Ectodermal cell (in vitro differentiated cells): ENCODE results near the gene SPNS1.
"Not testable (repeated sequence)": the region's sequence is repeated elsewhere in the genome, so short reads cannot be mapped to it uniquely, and the experiment has no call there.

Experiments
- H3K27ac ChIP-seq: 2 replicates; pipeline ENCODE4 v1.7.0; 2013; ENCODE audit warnings: mild to moderate bottlenecking, low read depth, low read length; ENCODE audit not compliant: insufficient read depth, poor library complexity, severe bottlenecking
- H3K27me3 ChIP-seq: 2 replicates; pipeline ENCODE4 v1.7.0; 2013; ENCODE audit warnings: mild to moderate bottlenecking, low read length; ENCODE audit not compliant: insufficient read depth, control insufficient read depth, poor library complexity, severe bottlenecking
- H3K36me3 ChIP-seq: one replicate; pipeline ENCODE4 v1.7.0; 2013; ENCODE audit warnings: low read length; ENCODE audit not compliant: control insufficient read depth, insufficient read depth
- H3K4me1 ChIP-seq: one replicate; pipeline ENCODE4 v1.7.0; 2013; ENCODE audit warnings: low read length; ENCODE audit not compliant: control insufficient read depth, insufficient read depth
- H3K4me3 ChIP-seq: 2 replicates; pipeline ENCODE4 v1.7.0; 2013; ENCODE audit warnings: low read depth, low read length, control low read depth; ENCODE audit not compliant: insufficient read depth
- H3K9me3 ChIP-seq: 2 replicates; pipeline ENCODE4 v1.7.0; 2013; ENCODE audit warnings: mild to moderate bottlenecking, low read length, moderate library complexity; ENCODE audit not compliant: control insufficient read depth
- WGBS, 2 experiments: methylation state at CpG; one replicate each; pipeline ENCODE4 v1.1.7; 2013; ENCODE audit warnings: missing lambda C conversion rate in 2 of 2; 5-methylcytosine and 5-hydroxymethylcytosine counted together

SPNS1 gene

GRCh38 chr16:28987170-28987853, 12.7 kb downstream of the SPNS1 start:
- Histone ChIP-seq H3K4me1 (no peaks in the 10 kb centered on the region), H3K36me3 (no peaks in the 10 kb centered on the region), H3K4me3 (no peak overlapping the region), H3K9me3 (no peaks in the 10 kb centered on the region), H3K27ac (no peak overlapping the region), H3K27me3 (no peaks in the 10 kb centered on the region)
- 94 to 95% methylated on average over 4 of the region's 4 CpGs for WGBS, 2 experiments

- no peaks in the 10 kb centered on the region for H3K4me1 ChIP-seq
- no peaks in the 10 kb centered on the region for H3K9me3 ChIP-seq
- H3K27ac ChIP-seq: no peak overlapping the region
- no peak overlapping the region for H3K4me3 ChIP-seq
- no peaks in the 10 kb centered on the region for H3K27me3 ChIP-seq
- 92 to 96% methylated on average over 14 of the region's 14 CpGs for WGBS, 2 experiments
- no peaks in the 10 kb centered on the region for H3K36me3 ChIP-seq
Observed at GRCh38 chr16:28989363-28989762, 14.8 kb downstream of the SPNS1 start.

GRCh38 chr16:28990375-28991040, 15.9 kb downstream of the SPNS1 start:
- Histone ChIP-seq H3K4me3 (no peak overlapping the region), H3K9me3 (no peaks in the 10 kb centered on the region), H3K27ac (no peak overlapping the region), H3K4me1 (no peaks in the 10 kb centered on the region), H3K27me3 (no peaks in the 10 kb centered on the region), H3K36me3 (no peaks in the 10 kb centered on the region)
- 95% methylated on average over 11 of the region's 11 CpGs for WGBS, 2 experiments

GRCh38 chr16:28991687-28992086, 17.1 kb downstream of the SPNS1 start:
- WGBS, 2 experiments: 91 to 95% methylated on average over 8 of the region's 8 CpGs
- no peak overlapping the region for H3K4me3 ChIP-seq

GRCh38 chr16:28992496-28992895, 17.9 kb downstream of the SPNS1 start:
- Histone ChIP-seq H3K4me1 (no peaks in the 10 kb centered on the region), H3K36me3 (no peaks in the 10 kb centered on the region), H3K27ac (no peak overlapping the region), H3K4me3 (no peak overlapping the region), H3K27me3 (no peaks in the 10 kb centered on the region), H3K9me3 (no peaks in the 10 kb centered on the region)
- 96 to 98% methylated on average over 10 of the region's 10 CpGs for WGBS, 2 experiments

More at GRCh38 chr16:28991687-28992086, 17.1 kb downstream of the SPNS1 start:
- Histone ChIP-seq H3K27ac (no peak overlapping the region), H3K27me3 (no peaks in the 10 kb centered on the region), H3K4me1 (no peaks in the 10 kb centered on the region), H3K36me3 (no peaks in the 10 kb centered on the region), H3K9me3 (no peaks in the 10 kb centered on the region)

- H3K4me1 ChIP-seq: no peaks in the 10 kb centered on the region
- 84 to 90% methylated on average over 3 of the region's 3 CpGs for WGBS, 2 experiments
- H3K9me3 ChIP-seq: no peaks in the 10 kb centered on the region
Observed at GRCh38 chr16:28998837-28999236, 24.3 kb downstream of the SPNS1 start.

GRCh38 chr16:28999577-28999976, 25.0 kb downstream of the SPNS1 start:
- 72 to 74% methylated on average over 4 of the region's 4 CpGs for WGBS, 2 experiments

More at GRCh38 chr16:28998837-28999236, 24.3 kb downstream of the SPNS1 start:
- Histone ChIP-seq H3K27me3 (no peaks in the 10 kb centered on the region), H3K27ac (no peak overlapping the region), H3K36me3 (no peaks in the 10 kb centered on the region), H3K4me3 (no peak overlapping the region)

GRCh38 chr16:29000019-29000418, 25.4 kb downstream of the SPNS1 start:
- H3K27me3 ChIP-seq: no peaks in the 10 kb centered on the region
- WGBS, 2 experiments: 80 to 94% methylated on average over 1 to 2 of the region's 2 CpGs
- H3K27ac ChIP-seq: no peak overlapping the region
- no peaks in the 10 kb centered on the region for H3K4me1 ChIP-seq
- H3K9me3 ChIP-seq: no peaks in the 10 kb centered on the region
- no peak overlapping the region for H3K4me3 ChIP-seq
- no peaks in the 10 kb centered on the region for H3K36me3 ChIP-seq

More at GRCh38 chr16:28999577-28999976, 25.0 kb downstream of the SPNS1 start:
- Histone ChIP-seq H3K36me3 (no peaks in the 10 kb centered on the region), H3K27me3 (no peaks in the 10 kb centered on the region), H3K27ac (no peak overlapping the region), H3K9me3 (no peaks in the 10 kb centered on the region), H3K4me3 (no peak overlapping the region), H3K4me1 (no peaks in the 10 kb centered on the region)

- not testable (repeated sequence) for H3K36me3 ChIP-seq, H3K27ac ChIP-seq, H3K4me1 ChIP-seq, H3K27me3 ChIP-seq, H3K9me3 ChIP-seq, H3K4me3 ChIP-seq
- WGBS, 2 experiments: 80 to 81% methylated on average over 9 of the region's 9 CpGs
Observed at GRCh38 chr16:29004496-29005139, 30.0 kb downstream of the SPNS1 start.
